MCF 10A (cell line): ENCODE measurements around the gene XYLT1. TPM values are rescaled to one million over a fixed set of nuclear protein-coding genes. Genes with fewer than 3 reads are reported as not detected.

ENCODE experiments used
- BruUV-seq: library from RNA; stranded (reverse); fragments of 400-500 nt; replicated peaks from 2 replicates; lab custom pipeline; 2021; lab: Mats Ljungman, UMichigan
- CTCF ChIA-PET: fragments of 300-600 bp; sonication (Branson Sonifier 250); formaldehyde crosslinking; extraction: SDS; loops from one replicate; lab custom pipeline; 2021; ENCODE audit warnings: antibody characterized with exemption, inconsistent platforms; lab: Yijun Ruan, JAX
- POLR2A ChIA-PET: fragments of 300-600, 350-650 bp; sonication (Branson Sonifier 250); formaldehyde crosslinking; extraction: SDS; loops from one replicate; lab custom pipeline; 2020; ENCODE audit warnings: antibody characterized with exemption, inconsistent platforms; lab: Yijun Ruan, JAX
- DNase-seq: peaks from one replicate; pipeline ENCODE4 v3.0.0-alpha.2; 2018; ENCODE audit not compliant: unreplicated experiment
- H3K27ac Mint-ChIP-seq: one replicate; pipeline ENCODE4 v1.8.0; 2022; ENCODE audit warnings: mild to moderate bottlenecking, low read depth, mixed read lengths; ENCODE audit not compliant: unreplicated experiment
- H3K27me3 Mint-ChIP-seq: one replicate; pipeline ENCODE4 v1.8.0; 2022; ENCODE audit warnings: mixed read lengths; ENCODE audit not compliant: insufficient read depth, unreplicated experiment
- H3K36me3 Mint-ChIP-seq: one replicate; pipeline ENCODE4 v1.8.0; 2022; ENCODE audit warnings: mild to moderate bottlenecking, moderate library complexity, mixed read lengths; ENCODE audit not compliant: insufficient read depth, unreplicated experiment
- H3K4me1 Mint-ChIP-seq: one replicate; pipeline ENCODE4 v1.8.0; 2022; ENCODE audit warnings: mixed read lengths; ENCODE audit not compliant: insufficient read depth, unreplicated experiment
- H3K4me3 Mint-ChIP-seq: one replicate; pipeline ENCODE4 v1.8.0; 2022; ENCODE audit warnings: mild to moderate bottlenecking, moderate library complexity, mixed read lengths; ENCODE audit not compliant: unreplicated experiment
- H3K9me3 Mint-ChIP-seq: one replicate; pipeline ENCODE4 v1.8.0; 2022; ENCODE audit warnings: mixed read lengths; ENCODE audit not compliant: unreplicated experiment
- intact Hi-C: fragments of 100-400 bp; cut with micrococcal nuclease; formaldehyde crosslinking; loops from 2 replicates; pipeline ENCODE4 v1.14.1; 2022
- total RNA-seq: library from RNA; stranded (reverse); gene quantifications from 2 replicates; pipeline ENCODE4 v1.2.3, GENCODE V29; 2022
- TF ChIP-seq, protein P1 (sequence below): fragments of 200-600 bp; IDR thresholded peaks from one replicate; pipeline ENCODE4 v1.8.0; 2022; ENCODE audit warnings: antibody characterized with exemption, mild to moderate bottlenecking; ENCODE audit not compliant: unreplicated experiment

The XYLT1 gene
- total RNA-seq, 1 experiment from 2014 or later = not detected

DNA sequence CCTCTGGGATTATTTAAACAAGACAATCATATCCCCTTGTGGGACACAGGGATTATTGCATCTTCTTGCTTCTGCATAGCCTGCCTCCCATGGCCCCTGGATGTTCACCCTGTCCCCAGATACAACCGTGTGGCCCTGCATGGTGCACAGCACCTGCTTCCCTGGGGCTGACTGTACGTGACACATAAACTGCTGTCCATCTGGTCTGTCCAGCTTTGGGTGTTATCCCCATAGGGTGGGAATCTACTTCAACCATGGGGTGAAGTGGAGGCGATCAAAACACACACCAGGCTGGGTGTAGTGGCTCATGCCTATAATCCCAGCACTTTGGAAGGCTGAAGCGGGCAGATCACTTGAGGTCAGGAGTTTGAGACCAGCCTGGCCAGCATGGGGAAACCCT, 138.8 kb downstream of the XYLT1 start:
- H3K27ac Mint-ChIP-seq = no peak overlapping the region
- H3K9me3 Mint-ChIP-seq = peaks cover 8% of the 10 kb centered on the region
- ChIA-PET CTCF (no interaction called here), POLR2A (no interaction called here)
- BruUV-seq = no TSS peak
- intact Hi-C loops = no loop called here
- H3K4me1 Mint-ChIP-seq = no peaks in the 10 kb centered on the region
- no peaks in the 10 kb centered on the region for H3K36me3 Mint-ChIP-seq
- no peak for DNase-seq
- H3K27me3 Mint-ChIP-seq = no peaks in the 10 kb centered on the region
- TF ChIP-seq, protein P1, sequence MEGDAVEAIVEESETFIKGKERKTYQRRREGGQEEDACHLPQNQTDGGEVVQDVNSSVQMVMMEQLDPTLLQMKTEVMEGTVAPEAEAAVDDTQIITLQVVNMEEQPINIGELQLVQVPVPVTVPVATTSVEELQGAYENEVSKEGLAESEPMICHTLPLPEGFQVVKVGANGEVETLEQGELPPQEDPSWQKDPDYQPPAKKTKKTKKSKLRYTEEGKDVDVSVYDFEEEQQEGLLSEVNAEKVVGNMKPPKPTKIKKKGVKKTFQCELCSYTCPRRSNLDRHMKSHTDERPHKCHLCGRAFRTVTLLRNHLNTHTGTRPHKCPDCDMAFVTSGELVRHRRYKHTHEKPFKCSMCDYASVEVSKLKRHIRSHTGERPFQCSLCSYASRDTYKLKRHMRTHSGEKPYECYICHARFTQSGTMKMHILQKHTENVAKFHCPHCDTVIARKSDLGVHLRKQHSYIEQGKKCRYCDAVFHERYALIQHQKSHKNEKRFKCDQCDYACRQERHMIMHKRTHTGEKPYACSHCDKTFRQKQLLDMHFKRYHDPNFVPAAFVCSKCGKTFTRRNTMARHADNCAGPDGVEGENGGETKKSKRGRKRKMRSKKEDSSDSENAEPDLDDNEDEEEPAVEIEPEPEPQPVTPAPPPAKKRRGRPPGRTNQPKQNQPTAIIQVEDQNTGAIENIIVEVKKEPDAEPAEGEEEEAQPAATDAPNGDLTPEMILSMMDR = no peak
- H3K4me3 Mint-ChIP-seq = no peak overlapping the region

DNA sequence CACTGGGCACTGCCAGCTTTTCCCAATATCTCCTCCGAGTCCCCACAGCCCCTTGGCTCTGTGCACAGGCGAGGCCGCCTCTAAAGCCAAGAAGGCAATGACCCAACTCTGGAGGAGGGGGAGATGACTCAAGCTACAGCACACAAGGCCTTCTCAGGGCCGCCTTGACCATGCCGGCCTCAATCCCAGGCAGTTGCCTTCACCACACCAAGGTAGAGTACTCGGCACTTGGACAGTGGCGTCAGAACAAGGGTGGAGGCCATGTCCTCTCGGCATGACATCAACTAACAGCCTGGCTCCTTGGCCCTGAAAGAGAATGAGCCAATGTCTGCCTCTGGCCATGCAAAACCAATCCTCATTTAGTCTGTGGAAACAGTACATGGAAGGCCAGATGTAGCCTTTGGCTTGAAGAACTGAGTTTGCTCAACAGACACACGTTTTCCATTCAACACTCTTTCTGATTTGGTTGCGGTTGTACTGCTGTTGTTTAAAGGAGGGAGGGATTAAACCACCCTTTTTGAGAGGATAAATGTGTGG, 139.6 kb downstream of the XYLT1 start:
- intact Hi-C loops = no loop called here
- no peaks in the 10 kb centered on the region for H3K27me3 Mint-ChIP-seq
- no peaks in the 10 kb centered on the region for H3K36me3 Mint-ChIP-seq
- CTCF ChIA-PET = no interaction called here
- H3K9me3 Mint-ChIP-seq = peaks cover 6% of the 10 kb centered on the region
- no peak for DNase-seq
- TF ChIP-seq, protein P1 = no peak
- POLR2A ChIA-PET = no interaction called here
- no peaks in the 10 kb centered on the region for H3K4me1 Mint-ChIP-seq
- no peak overlapping the region for H3K27ac Mint-ChIP-seq
- no peak overlapping the region for H3K4me3 Mint-ChIP-seq
- no TSS peak for BruUV-seq

DNA sequence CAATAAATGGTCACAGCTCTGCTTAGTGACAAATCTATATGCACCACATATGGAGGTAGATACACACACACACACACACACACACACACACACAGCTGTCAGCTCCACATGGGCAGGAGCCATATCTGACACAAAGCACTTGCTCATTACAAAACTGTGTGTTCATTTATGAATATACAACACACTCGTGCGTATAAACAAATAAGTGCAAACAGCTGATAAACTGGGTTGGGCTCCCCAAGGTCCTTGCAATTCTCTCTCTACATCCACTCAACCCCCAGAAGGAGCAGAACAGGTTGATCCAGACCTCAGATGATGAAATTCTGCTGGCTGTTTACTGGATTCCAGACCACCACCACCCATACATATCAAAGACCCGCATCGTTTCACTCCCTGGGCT, 140.7 kb downstream of the XYLT1 start:
- Mint-ChIP-seq H3K36me3 (no peaks in the 10 kb centered on the region), H3K27me3 (no peaks in the 10 kb centered on the region), H3K4me3 (no peak overlapping the region), H3K4me1 (no peaks in the 10 kb centered on the region), H3K9me3 (no peaks in the 10 kb centered on the region), H3K27ac (no peak overlapping the region)
- no peak for DNase-seq
- CTCF ChIA-PET = interaction anchor here (0.6 to 0.7 kb wide), 2 partner anchors 217 to 375 kb away, joined by 3 to 4 read pairs; no protein-coding TSS in a partner anchor
- BruUV-seq = no TSS peak
- POLR2A ChIA-PET = no interaction called here
- intact Hi-C loops = no loop called here
- TF ChIP-seq, protein P1 = no peak

DNA sequence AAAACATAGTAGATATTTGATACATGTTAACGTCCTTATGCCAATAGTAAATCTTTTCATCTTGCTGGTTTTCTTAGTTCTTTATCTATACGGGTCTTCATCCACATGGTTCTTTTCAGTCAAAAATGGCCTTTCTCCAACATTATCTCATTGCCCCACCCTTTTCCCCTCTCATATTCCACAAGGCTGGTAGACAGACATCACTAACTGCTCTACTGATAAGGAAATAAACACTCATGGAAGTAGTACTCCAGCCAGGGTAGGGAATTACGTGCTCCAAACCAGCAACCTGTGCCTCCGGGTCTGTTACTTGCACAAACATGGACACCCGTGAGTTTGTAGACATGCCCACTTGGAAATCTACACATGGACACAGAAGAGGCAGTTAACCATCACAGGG, 141.4 kb downstream of the XYLT1 start:
- CTCF ChIA-PET = interaction anchor here (0.7 kb wide), 1 partner anchor 217 kb away, joined by 3 read pairs; no protein-coding TSS in a partner anchor
- Mint-ChIP-seq H3K4me3 (no peak overlapping the region), H3K36me3 (no peaks in the 10 kb centered on the region), H3K27ac (no peak overlapping the region), H3K9me3 (no peaks in the 10 kb centered on the region), H3K4me1 (no peaks in the 10 kb centered on the region), H3K27me3 (no peaks in the 10 kb centered on the region)
- DNase-seq = no peak
- POLR2A ChIA-PET = no interaction called here
- no TSS peak for BruUV-seq
- TF ChIP-seq, protein P1 = no peak
- intact Hi-C loops = no loop called here
